Activated naive CD4-positive, alpha-beta T cell treated with anti-CD3 and anti-CD28 coated beads, Interleukin-2, amount 50 U/mL, for 16 hours (primary cell): Measurements from ENCODE around the gene FRMD4A.
"Not testable (repeated sequence)": the region's sequence is repeated elsewhere in the genome, so short reads cannot be mapped to it uniquely, and the experiment has no call there.

Experiments used
- DNase-seq: peaks from one replicate; pipeline ENCODE4 v3.0.0-alpha.2; 2020

Gene FRMD4A

DNA sequence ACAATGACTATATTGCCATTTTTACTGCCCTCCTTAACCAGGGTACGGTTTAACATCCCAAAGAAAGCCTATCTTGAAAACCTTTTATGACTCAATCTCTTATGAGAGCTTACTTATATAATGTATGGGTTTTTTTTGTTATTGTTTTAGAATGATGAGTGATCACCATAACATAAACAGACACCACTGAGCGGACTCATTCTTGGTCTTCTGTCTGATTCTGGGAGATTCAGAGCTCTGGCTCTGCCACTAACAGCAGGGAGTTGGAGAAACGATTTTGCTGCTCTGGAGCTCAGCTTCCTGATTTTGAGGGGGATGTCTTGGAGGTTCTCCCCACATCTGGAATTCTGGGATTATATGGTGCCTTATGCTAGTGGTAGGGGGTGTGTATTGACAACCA, 244.1 kb downstream of the FRMD4A start:
- DNase-seq, result no peak

DNA sequence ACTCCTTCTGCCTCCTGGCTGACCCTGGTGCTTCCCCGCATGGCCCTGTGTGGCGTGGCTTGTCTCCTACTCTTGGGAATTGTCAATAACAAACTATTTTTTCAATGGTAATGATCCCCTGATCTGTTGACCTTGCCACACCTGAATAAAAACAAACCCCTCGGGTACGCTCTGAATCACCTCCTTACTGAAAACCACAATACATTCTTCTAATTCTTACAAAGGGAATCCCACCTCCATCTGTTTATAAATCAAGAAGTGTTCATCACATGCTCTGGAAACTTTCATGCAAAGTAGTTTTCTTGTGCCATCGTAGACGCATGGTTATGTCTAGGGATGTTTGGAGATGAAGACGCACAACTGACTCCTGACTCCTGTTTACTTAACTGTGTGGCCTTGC, 245.8 kb downstream of the FRMD4A start:
- DNase-seq, result no peak

DNA sequence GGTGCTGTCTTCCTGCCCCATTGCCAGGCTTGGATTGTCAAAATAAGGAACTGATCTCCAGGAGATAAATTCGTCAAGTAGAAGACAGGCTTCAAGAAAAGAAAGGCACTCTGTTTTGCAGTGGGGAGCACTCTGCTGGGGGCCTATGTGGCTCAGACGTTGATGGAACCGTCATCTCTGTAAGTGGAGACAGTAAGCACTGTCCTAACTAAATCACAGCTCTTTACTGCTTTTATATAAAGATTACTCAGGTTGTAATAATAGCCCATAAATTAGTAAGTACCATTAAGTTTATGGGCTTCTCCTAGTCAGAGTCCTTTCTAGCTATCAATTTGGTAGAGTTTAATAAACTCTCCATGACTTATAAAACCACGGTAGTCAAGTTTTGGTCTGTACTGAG, 249.9 kb downstream of the FRMD4A start:
- DNase-seq, result no peak

DNA sequence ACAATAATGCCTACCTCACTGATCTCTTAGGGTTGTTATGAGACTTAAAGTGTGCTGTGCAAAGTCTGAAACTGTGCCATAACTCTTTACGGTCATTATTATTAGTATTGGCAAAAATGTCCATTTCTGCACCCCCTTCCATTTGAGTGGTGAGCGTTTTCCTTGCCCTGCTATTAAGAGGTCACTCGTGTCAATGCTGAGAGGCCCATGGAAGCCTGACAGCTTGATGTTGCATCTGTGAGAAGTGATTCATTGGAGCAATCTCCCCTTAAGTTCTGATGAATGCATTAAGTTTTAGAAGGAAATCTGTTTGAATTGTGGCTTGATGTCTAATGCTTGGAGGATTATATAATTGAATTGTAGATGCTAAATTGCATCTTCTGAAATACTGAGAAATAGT, 253.3 kb downstream of the FRMD4A start:
- DNase-seq, result no peak

DNA sequence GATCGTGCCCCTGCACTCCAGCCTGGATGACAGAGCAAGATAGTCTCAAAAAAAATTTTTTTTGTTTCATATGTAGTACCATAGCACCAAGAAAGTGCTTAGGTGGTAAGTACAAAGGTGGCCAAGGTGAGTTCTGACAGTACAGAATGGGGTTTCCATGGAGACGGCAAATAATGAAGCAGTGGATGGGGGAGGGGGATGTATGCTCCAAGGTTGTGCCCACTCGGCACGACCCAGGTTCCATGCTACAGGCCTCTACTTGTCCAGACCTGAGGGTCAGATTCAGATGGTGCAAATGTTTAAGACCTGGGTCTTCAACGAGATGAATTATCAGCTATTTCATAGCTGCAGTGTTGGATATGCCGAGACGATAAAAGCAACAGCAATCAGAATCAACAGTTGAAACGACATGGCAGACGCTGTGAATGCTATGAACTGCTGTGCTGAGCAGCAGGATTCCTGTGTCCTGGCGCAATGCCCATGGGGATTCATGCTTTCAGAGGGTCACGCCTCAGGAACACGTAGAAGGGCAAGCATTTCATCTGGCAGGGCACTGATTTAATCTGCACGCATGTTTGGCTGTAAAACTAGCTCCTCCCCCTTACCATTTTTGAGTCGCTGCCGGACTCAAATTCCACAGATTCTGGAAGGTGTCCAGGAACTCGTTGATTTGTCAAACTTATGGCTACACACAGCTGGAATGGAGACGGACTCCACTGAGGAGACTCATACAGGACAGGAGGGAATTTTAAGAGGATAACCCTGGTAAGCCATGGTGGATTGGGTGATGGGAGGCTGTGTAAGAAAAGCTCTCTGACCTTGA, 256.5 kb downstream of the FRMD4A start:
- no peak for DNase-seq

DNA sequence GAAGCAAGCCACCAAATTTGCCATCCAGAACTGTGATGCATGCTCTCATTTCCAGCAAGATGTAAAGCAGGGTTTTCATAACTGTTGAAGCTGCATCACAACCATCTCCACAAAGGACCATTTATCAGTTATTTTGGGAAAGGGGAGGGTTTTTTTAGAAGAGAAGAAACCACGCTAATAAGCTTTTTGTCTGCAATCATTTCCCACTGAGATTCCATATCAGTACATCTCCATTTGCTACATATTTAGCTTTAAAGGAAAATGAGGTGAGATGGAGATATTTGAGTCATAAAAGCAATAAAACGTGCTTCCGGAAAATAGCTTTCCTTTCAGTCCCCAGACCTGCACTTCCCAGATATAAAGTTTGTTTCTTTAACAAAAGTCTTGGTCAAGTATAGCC, 258.2 kb downstream of the FRMD4A start:
- DNase-seq, result no peak

DNA sequence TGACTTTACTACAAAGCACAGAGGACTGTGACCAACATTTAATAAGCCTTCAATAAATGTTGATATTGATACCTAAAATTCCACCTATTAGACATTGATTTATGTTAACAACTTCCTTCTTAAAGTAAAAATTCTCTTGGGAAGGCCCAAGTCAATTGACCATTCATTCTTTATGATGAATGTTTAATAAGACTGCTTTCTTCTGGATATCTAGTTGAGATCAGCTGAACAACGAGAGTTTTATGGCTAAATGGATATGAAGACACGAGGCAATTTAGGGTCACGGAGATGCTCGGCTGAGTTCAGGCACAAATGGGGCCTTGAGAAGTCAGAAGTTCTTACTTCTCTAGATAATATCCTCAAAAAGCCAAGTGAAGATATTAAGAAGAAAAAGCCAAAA, 258.8 kb downstream of the FRMD4A start:
- DNase-seq, result no peak

DNA sequence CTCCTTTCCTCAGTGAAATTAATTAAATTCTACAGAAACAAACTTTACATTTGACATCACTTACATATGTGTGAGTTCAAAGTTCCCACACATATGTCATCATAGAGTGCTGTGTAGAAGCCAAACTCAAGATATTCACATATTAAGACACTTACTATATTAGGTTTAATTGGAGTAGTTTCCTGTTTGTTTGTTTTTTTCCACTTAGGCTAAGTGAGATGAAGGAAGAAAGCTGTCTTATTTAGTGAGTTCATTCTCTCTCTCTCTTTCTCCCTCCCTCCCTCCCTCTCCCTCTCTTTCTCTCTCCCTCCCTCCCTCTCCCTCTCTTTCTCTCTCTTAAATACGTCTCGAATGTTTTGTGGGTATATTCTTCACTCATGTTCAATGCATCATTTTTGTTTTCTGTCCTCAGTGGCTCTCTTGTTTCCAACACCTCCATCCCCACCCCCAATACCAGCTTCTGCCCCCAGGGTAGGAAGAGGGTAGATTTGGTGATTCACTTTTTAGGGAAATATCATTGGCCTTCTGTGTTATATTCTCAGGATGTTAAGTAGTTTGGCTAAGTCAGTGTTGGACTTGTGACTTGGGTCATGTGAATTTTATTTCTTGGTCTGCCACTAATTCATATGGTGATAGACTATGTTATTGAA, 262.0 kb downstream of the FRMD4A start:
- no peak for DNase-seq

DNA sequence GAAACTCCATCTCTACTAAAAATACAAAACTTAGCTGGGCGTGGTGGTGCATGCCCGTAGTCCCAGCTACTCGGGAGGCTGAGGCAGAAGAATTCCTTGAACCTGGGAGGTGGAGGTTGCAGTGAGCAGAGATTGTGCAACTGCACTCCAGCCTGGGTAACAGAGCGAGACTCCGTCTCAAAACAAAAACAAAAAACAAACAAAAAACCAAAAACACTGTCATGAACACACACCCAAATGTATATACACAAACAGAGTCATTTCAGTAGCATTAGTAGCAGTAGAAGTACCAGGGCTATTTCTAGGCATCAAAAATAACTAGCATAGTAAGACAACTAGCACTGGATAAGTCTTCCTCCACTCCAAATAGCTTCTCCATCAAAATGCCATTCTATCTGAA, 263.1 kb downstream of the FRMD4A start:
- not testable (repeated sequence) for DNase-seq

DNA sequence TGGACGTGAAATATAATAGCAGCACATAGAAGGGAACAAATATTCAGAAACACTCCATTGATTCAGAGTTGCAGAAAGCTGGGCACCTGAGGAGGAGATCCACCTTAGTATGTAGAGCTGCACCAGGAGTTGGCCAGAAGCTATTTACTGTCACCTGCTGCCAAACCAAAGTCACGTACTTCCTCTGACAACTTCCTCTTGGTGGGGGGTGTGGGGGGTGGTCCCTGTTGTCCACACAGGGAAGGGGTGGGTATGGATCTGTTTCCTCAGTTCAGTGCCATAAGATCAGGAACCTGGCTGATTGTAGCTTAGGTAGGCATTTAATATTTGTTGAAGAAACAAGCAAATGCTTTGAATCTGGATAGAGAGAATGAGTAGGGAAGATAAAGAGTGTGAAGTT, 264.6 kb downstream of the FRMD4A start:
- DNase-seq, result no peak

DNA sequence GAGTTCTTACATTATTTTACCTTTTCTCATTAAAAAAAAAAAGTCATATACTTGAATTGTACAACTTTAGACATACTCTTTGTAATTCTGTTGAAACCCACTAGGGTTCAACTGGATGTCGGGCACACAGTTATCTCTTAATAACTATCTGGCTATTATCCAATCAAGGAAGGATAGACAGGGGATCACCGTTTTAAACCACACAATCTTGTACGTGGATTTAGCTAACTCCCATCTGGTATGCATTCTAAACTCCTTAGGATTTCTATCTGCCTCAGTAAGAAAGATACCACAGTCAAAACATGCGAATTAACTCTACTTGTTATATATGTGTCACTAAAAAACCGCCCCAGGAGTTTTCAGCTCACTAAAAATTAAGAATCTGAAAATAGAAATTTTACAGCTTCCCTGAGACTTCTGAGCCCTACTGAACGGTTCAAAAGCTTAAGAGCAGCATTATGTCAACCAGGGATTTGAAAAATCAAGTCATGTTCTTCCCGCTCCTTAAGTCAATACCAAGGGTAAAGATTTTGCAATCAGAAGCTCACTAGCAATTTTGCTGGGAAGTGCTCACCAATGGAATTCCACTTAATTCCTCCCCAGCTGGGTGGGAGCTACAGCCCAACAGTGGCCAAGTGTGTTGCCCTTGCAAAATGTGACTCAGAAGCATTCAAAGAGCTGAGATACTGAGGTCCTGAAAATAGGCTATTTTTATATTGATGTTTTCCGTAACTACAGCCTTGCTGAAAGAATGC, 267.0 kb downstream of the FRMD4A start:
- no peak for DNase-seq

DNA sequence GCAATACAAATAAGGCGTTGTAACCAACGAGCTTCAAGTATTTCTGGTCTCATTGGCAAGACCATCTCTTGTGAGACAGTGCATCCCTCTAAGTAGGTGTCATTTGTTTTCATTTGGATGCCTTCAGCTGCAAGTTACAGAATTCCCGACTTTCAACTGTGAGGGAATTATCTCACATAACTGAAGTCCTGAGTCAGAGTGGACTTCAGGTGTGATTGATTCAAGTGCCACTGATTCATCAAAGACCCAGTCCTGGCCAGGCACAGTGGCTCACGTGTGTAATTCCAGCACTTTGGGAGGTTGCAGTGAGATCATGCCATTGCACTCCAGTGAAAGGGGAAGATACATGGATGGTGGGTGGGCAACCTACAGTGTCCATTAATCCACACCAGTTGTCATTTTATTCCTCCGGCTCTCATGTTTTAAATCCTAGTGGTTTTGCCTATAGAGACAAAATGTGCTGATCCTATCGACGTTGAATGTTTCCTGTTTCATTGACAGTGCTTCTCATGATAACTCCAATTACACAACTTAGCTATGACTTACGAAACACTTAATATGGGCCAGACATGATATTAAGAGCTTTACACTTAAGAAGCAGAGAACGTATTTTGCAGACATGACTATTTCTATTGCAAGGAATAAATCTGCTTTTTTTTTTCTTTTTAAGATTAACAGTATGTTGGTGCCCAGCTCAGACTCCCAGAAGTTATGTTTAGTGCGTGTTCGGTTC, 268.0 kb downstream of the FRMD4A start:
- no peak for DNase-seq

DNA sequence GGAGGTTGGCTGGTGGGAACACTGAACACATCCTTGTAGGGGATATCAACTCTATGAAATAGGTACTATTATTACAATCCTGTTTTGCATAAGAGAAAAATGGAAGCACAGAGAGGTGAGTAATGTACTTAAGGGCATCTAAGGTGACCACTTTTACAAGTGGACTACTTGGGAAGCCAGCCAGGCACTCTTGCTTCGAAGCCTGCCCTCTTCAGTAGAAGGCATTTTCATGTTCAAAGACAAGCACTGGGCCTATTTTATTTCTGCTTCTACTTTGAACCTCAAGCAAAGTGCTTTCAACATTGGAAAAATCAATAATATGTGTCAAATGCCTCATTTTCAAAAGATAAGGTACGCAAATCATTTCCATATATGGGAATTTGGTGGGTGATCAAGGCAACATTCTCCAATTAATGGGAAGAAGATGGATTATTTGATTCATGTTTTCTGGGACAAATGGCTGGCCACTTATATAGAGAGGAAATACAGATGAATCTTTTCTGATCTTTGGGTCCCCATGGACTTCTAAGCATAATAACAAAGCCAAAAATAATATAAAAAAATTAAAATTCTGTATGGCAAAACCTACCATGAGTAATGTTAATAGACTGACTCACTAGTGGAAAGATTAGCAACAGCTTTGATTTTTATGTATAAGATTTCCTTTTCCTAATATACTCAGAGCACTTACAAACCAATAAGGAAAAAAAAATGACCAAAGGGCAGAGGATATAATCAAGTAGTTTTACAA, 270.2 kb downstream of the FRMD4A start:
- no peak for DNase-seq

DNA sequence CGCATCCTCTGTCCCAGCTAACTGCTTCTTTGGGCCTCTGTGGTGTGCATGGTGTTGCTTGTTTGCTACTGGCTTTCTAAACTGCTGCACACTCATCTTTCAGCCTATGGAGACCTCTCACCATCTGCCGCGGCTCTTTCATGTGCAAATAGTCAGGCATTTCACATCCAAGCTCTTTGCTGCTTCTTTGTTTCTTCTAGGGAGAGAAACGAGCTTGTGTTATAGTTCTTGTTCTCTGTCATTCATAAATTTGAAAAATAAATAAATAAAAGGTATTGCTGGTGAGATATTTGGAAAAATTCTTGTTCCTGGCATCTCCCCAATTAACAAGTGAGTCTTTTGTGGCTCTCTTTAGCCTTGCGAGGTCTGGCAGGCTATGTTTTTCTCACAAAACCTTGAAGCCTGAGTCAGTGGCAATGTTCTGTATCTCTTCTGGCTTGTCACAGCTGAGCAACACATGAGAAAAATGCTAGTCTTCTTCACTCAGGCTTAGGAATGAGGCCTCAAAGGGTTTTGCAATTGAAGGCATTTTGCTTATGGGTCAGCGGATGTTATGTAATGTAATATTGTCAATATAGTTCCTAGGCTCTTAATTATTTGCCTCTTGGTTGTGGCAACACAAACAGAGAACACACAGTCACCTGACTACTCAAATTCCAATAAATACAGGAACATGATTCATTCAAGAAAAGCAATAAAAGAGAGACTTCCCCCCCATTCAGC, 274.0 kb downstream of the FRMD4A start:
- DNase-seq, result no peak

DNA sequence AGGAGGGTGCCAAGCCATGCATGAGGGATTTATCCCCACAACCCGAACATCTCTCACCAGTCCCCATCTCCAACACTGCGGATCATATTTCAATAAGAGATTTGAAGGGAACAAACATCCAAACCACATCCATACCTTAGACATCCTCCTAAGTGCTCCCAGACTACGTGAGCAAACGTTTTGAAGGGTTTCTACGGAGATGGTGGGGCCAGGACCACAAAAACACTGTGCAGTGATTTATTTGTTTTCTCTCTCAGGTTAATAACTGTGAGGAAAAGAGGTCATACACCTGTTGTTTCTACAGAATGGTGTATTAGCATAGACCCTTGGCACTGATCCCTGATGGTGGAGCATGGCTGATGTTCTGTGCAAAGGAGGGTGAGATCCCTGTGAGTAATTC, 277.8 kb downstream of the FRMD4A start:
- DNase-seq, result no peak

DNA sequence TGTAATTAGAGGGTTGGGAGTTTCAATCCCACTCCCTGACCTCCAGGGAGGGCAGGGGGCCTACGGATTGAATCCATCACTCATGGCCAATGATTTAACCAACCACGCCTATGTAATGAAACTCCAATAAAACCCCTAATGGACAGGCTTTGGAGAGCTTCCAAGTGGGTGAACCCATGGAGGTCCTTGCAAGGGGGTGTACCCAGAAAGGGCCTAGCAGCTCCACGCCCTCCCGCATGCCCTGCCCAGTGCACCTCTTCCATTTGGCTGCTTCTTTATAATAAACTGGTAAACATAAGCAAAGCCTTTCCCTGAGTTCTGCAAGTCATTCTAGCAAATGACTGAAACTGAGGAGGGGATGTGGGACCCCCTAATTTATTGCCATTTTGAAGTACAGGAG, 280.1 kb downstream of the FRMD4A start:
- DNase-seq, result no peak

DNA sequence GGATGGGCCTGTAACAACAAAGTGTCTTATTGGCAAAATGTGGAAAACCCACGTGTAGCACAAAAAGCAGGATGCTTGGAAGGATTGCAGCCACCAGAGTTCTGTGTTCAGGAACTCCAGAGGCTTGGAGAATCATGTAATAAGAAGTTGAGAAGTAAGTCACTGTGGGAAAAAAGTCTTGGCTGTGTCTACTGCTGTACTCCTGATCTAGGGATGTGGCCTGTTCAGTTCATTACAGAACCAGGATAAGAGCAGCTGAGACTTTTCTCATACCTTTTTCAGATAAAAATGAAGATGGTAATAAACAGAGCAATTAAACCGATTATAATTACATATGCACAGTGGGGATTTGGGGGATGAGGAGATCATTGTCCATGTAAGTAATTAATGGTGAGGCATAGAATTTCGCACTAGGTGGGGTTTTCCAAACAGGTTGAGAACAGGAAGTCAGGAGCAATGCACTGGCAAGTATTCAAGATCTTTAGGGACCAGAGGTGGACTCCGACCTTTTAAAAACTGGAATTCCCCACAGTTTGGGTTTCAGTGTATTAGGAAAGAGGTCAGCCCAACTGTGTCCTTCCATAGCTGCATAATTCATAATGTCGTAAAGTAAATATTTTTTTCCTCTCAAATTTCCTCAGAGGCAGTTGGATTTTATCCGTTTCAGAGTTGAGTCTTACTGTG, 281.7 kb downstream of the FRMD4A start:
- no peak for DNase-seq

DNA sequence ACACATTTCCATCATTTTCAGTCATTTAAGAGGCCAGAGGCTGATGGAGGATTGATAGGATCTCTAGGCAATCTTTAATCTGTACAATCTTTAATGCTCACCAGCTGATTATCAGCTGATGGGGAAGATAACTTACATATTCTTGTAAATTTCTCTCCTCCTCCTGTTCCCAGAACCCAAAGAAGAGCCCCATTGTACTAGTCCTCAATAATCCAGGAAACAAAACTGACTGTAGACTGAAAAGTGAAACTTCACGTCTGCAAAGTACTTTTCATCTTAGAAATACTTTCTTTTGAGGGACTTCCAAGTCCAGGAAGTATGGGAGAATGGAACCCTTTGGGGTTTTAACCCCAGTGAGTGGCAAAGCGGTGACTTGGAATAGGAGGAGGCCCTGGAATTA, 283.3 kb downstream of the FRMD4A start:
- no peak for DNase-seq

DNA sequence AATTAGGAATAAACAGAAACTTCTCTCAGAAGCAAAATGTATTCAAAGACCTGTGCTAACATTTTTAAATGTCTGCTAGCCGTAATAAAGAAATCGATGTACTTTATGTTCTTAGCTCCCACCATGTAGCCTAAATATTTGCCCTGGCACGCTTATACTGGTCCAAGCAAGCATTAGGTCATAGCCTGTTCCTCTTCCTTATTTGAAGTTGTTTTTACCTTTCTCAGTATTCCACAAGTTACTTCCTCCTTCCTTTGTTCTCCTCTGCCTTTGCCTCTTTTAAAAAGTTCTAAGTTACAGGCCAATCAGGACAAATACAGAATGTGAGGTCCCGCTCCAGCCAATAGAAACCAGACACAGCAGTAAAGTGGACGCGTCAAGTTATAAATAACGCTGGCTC, 288.7 kb downstream of the FRMD4A start:
- DNase-seq, result not testable (repeated sequence)

DNA sequence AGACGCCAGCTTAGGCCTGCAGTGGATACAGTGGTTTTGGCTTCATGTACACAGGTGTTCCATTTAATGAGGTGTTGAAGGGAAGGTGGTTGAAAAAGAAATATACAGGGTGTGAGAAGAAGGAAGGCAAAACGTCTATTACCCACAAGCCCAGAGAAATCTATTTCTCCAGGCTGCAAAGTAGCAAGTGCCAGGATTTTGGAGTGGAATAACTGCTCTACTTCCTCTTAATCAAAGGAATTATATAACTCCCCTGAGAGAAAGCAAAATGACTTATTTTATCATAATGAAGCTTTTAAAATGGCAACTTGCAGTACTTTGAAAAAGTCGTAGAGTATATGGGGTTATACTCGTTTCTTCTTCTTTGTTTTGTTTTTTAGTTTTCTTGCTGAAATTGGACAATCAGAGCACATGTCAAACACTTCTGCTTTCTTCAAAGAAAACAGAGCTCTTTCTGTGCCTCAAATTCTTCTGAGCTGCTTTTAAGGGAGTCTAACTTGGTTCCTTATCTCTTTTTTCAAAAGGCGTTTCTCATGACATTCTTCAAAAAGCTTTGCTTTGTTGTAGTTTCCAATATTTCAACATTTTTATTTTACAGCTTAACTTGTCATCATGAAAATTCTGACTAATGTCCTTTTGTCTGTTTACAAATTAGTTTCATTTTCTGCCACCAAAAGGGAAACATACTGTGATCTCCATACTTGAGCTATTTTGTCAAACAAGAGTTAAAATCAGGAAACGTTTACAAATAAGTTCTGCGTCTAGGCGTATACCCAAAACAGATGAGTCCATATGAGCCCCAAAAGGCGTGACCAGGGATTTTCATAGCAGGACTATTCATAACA, 289.7 kb downstream of the FRMD4A start:
- no peak for DNase-seq
